ENCODE results near the gene PKD1L1. TPM values are rescaled to one million over a fixed set of nuclear protein-coding genes. Genes with fewer than 3 reads are reported as not detected.

Gene PKD1L1
- polyA plus RNA-seq, 1 donor from 2014 or later = 2.0 TPM

GRCh38 chr7:47730142-47730541, 218.1 kb downstream of the PKD1L1 start:
- H3F3A ChIP-seq (ENCODE audit: insufficient read depth, low read length, poor library complexity, severe bottlenecking) = no peaks in the 10 kb centered on the region
- no peaks in the 10 kb centered on the region for H3K79me2 ChIP-seq (replicated peaks; ENCODE audit: insufficient read depth, low read length)
- H3K4me2 ChIP-seq (ENCODE audit: low read length) = no peak overlapping the region
- H3K4me3 ChIP-seq (ENCODE audit: low read length) = no peak overlapping the region
- no peak overlapping the region for H3K27ac ChIP-seq (ENCODE audit: low read length)
- no peak overlapping the region for H3K9ac ChIP-seq (ENCODE audit: low read length)
- H3K27me3 ChIP-seq (ENCODE audit: insufficient read depth, low read depth, low read length) = no peaks in the 10 kb centered on the region
- no peaks in the 10 kb centered on the region for H3K36me3 ChIP-seq (ENCODE audit: insufficient read depth, low read length)
- H3K9me2 ChIP-seq (ENCODE audit: insufficient read depth, low read length) = no peaks in the 10 kb centered on the region
- TF ChIP-seq RAD21 (conservative IDR thresholded peaks at IDR 0.05) (no peak), EP300 (conservative IDR thresholded peaks at IDR 0.05; ENCODE audit: poor library complexity, severe bottlenecking) (no peak), POLR2AphosphoS5 (IDR thresholded peaks at IDR 0.05) (no peak), REST (IDR thresholded peaks at IDR 0.05; ENCODE audit: borderline replicate concordance) (no peak), TAF1 (IDR thresholded peaks at IDR 0.05; ENCODE audit: low read depth) (no peak), EZH2 (IDR thresholded peaks at IDR 0.05; ENCODE audit: borderline replicate concordance, insufficient read depth, low read length, poor library complexity, severe bottlenecking) (no peak), CTCF (IDR thresholded peaks at IDR 0.05; ENCODE audit: poor library complexity, severe bottlenecking) (no peak), MXI1 (conservative IDR thresholded peaks at IDR 0.05; ENCODE audit: poor library complexity, severe bottlenecking) (no peak)
- no peaks in the 10 kb centered on the region for H4K20me1 ChIP-seq (ENCODE audit: insufficient read depth)
- no peaks in the 10 kb centered on the region for H3K9me3 ChIP-seq (ENCODE audit: low read length)
- no peak overlapping the region for H2AFZ ChIP-seq (ENCODE audit: low read depth, low read length)

- no peaks in the 10 kb centered on the region for H3K9me3 ChIP-seq (ENCODE audit: low read length)
- H3K27ac ChIP-seq (ENCODE audit: low read length) = no peak overlapping the region
- no peak overlapping the region for H3K4me2 ChIP-seq (ENCODE audit: low read length)
- H3K4me3 ChIP-seq (ENCODE audit: low read length) = no peak overlapping the region
- no peaks in the 10 kb centered on the region for H3K36me3 ChIP-seq (ENCODE audit: insufficient read depth, low read length)
- no peak overlapping the region for H2AFZ ChIP-seq (ENCODE audit: low read depth, low read length)
- H3K27me3 ChIP-seq (ENCODE audit: insufficient read depth, low read depth, low read length) = no peaks in the 10 kb centered on the region
- no peak overlapping the region for H3K9ac ChIP-seq (ENCODE audit: low read length)
- no peaks in the 10 kb centered on the region for H4K20me1 ChIP-seq (ENCODE audit: insufficient read depth)
- TF ChIP-seq RAD21 (conservative IDR thresholded peaks at IDR 0.05) = no peak
- TF ChIP-seq SMC3 (conservative IDR thresholded peaks at IDR 0.05; ENCODE audit: poor library complexity) = no peak
- no peak for TF ChIP-seq REST (IDR thresholded peaks at IDR 0.05; ENCODE audit: borderline replicate concordance)
- no peak for TF ChIP-seq EZH2 (IDR thresholded peaks at IDR 0.05; ENCODE audit: borderline replicate concordance, insufficient read depth, low read length, poor library complexity, severe bottlenecking)
- TF ChIP-seq TAF1 (IDR thresholded peaks at IDR 0.05; ENCODE audit: low read depth) = no peak
- TF ChIP-seq POLR2AphosphoS5 (IDR thresholded peaks at IDR 0.05) = no peak
- no peak for TF ChIP-seq EP300 (conservative IDR thresholded peaks at IDR 0.05; ENCODE audit: poor library complexity, severe bottlenecking)
- TF ChIP-seq MXI1 (conservative IDR thresholded peaks at IDR 0.05; ENCODE audit: poor library complexity, severe bottlenecking) = no peak
- no peaks in the 10 kb centered on the region for H3F3A ChIP-seq (ENCODE audit: insufficient read depth, low read length, poor library complexity, severe bottlenecking)
- H3K9me2 ChIP-seq (ENCODE audit: insufficient read depth, low read length) = no peaks in the 10 kb centered on the region
- no peaks in the 10 kb centered on the region for H3K79me2 ChIP-seq (replicated peaks; ENCODE audit: insufficient read depth, low read length)
Measured at GRCh38 chr7:47726047-47726726, 222.1 kb downstream of the PKD1L1 start.

Data from neural cell (in vitro differentiated cells).